Raji (cell line): ENCODE measurements around the gene PPP1R7.

ENCODE experiments used
- POLR2A ChIP-seq: IDR thresholded peaks from 2 replicates; pipeline ENCODE4 v1.6.1; 2011; ENCODE audit warnings: low read depth, low read length, control low read depth; ENCODE audit not compliant: insufficient read depth

Gene PPP1R7

GRCh38 chr2:241189856-241190201, 39.6 kb downstream of the PPP1R7 start:
- TF ChIP-seq POLR2A = no peak

- TF ChIP-seq POLR2A = no peak
Observed at GRCh38 chr2:241190291-241190981, 40.2 kb downstream of the PPP1R7 start.

GRCh38 chr2:241191081-241191480, 40.8 kb downstream of the PPP1R7 start:
- TF ChIP-seq POLR2A = no peak

GRCh38 chr2:241193271-241193670, 43.0 kb downstream of the PPP1R7 start:
- no peak for TF ChIP-seq POLR2A

- TF ChIP-seq POLR2A = no peak
Observed at GRCh38 chr2:241194811-241195210, 44.5 kb downstream of the PPP1R7 start.

- no peak for TF ChIP-seq POLR2A
Observed at GRCh38 chr2:241195506-241196130, 45.4 kb downstream of the PPP1R7 start.

GRCh38 chr2:241197947-241198346, 47.7 kb downstream of the PPP1R7 start:
- TF ChIP-seq POLR2A = no peak

GRCh38 chr2:241198381-241199279, 48.4 kb downstream of the PPP1R7 start:
- no peak for TF ChIP-seq POLR2A

- no peak for TF ChIP-seq POLR2A
Observed at GRCh38 chr2:241199286-241199685, 49.0 kb downstream of the PPP1R7 start.

GRCh38 chr2:241199897-241200821, 49.9 kb downstream of the PPP1R7 start:
- no peak for TF ChIP-seq POLR2A

GRCh38 chr2:241200822-241201395, 50.6 kb downstream of the PPP1R7 start:
- no peak for TF ChIP-seq POLR2A

- no peak for TF ChIP-seq POLR2A
Observed at GRCh38 chr2:241201445-241202267, 51.4 kb downstream of the PPP1R7 start.

- no peak for TF ChIP-seq POLR2A
Observed at GRCh38 chr2:241202268-241202585, 52.0 kb downstream of the PPP1R7 start.

GRCh38 chr2:241202681-241203080, 52.4 kb downstream of the PPP1R7 start:
- TF ChIP-seq POLR2A = no peak
